SIG-M5 (cell line): ENCODE data around the gene UNCX.
"Not testable (repeated sequence)": the region's sequence is repeated elsewhere in the genome, so short reads cannot be mapped to it uniquely, and the experiment has no call there.

ENCODE experiments used
- DNase-seq: peaks from one replicate; lab custom pipeline; 2025; lab: John Stamatoyannopoulos, UW

The UNCX gene

GRCh38 chr7:1278543-1278942, 45.9 kb downstream of the UNCX start:
- DNase-seq, result no peak

- no peak for DNase-seq
Observed at GRCh38 chr7:1279041-1279440, 46.4 kb downstream of the UNCX start.

GRCh38 chr7:1279895-1280294, 47.2 kb downstream of the UNCX start:
- DNase-seq, result not testable (repeated sequence)

GRCh38 chr7:1281068-1281467, 48.4 kb downstream of the UNCX start:
- no peak for DNase-seq

GRCh38 chr7:1282679-1283078, 50.0 kb downstream of the UNCX start:
- DNase-seq, result no peak

- DNase-seq, result no peak
Observed at GRCh38 chr7:1283337-1283736, 50.7 kb downstream of the UNCX start.

- DNase-seq, result no peak
Observed at GRCh38 chr7:1283941-1284742, 51.5 kb downstream of the UNCX start.

GRCh38 chr7:1284743-1285458, 52.2 kb downstream of the UNCX start:
- DNase-seq, result no peak

- DNase-seq, result no peak
Observed at GRCh38 chr7:1285556-1286301, 53.1 kb downstream of the UNCX start.
